Posterior vena cava (tissue), 2 donors: ENCODE measurements around the gene POU6F2. TPM values are rescaled to one million over a fixed set of nuclear protein-coding genes. Genes with fewer than 3 reads are reported as not detected.
"Not testable (repeated sequence)": the region's sequence is repeated elsewhere in the genome, so short reads cannot be mapped to it uniquely, and the experiment has no call there.

Experiments
- DNase-seq: peaks from one replicate; pipeline ENCODE4 v3.0.0-alpha.2; 2020; ENCODE audit warnings: low spot score
- intact Hi-C, 2 donors: fragments of 100-400 bp; cut with DNase I; formaldehyde crosslinking; loops; one replicate each; pipeline versions ENCODE4 v1.14.1 to v1.14.2; 2022 to 2023
- total RNA-seq, 2 donors: library from RNA; stranded (reverse); fragmentation: NEBNext Ultra II Directional; extraction: Animal tissue kit (Norgen Biotek cat#: 25700); gene quantifications; one replicate each; pipeline ENCODE4 v1.2.1, GENCODE V29; 2021
- donor health status: DM: yes; HTN: yes; CAD: no.
- donor health status: DM: yes; HTN: yes; CAD: no.

Gene POU6F2
- total RNA-seq, 2 donors from 2014 or later, result 0.19 to 0.69 TPM

DNA sequence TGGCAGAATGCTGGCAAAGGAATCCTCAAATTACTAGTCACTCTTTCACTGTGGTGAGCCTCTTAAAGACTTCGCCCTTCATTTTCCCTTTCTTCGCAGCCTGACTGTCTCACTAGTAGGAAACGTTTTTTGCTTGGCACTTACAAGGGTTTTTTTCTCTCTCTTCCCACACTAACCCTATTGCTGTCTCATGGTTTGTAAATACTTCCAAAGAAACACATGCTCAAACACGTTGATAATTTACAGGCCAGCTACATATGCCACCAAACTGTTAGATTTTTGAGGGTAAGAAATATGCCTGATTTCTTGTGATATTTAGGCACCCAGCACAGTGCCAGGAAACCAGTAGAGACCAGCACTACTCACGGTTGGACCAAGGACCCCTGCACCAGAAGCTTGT, 340.2 kb downstream of the POU6F2 start:
- intact Hi-C loops, result no loop called here
- DNase-seq, result no peak

DNA sequence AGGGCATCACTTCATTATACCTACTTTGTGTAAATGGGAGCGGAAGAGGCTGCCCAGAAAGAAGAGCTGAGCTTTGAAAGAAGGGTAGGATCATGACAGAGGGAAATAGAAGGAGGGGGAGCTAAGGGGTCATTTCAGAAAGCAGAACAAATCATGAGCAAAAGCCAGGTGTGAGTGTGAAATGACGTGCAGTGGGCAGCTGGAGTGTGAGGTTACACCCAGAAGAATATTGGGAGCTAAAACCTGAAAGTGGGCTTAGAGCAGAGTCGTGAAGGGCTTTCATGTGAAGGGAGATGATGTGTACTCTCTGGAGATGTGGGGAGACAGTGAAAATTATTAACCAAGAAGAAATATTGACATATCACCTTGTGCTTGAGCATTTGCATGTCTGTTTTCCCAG, 343.5 kb downstream of the POU6F2 start:
- DNase-seq, result no peak
- intact Hi-C loops, result no loop called here

DNA sequence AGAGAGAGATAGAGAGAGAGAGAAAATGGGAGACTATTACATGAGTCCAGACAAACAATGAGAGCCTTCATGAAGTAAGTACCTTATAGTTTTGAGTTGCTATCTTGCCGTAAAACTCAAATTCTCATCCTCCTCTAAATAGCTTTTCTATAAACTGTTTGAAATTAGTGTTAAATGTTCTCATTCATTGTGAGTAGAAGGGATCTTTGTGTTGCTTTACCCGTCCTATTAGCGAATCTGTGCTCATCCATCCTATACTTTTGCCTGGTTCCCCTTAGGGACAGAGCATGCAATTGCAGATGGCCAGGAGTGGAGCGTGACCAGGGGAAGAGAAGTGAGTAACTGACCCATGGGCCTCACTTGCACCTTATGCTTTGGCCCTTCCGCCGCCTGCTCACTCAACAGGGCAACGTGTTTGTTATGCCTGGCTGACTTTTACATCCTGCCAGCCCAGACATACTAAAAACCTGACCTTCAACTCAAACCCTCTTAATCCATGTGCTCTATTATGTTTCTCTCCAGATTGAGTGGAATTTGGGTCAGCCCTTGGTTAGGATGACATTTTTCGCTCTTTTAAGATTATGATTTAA, 344.3 kb downstream of the POU6F2 start:
- DNase-seq, result no peak
- intact Hi-C loops, result no loop called here

DNA sequence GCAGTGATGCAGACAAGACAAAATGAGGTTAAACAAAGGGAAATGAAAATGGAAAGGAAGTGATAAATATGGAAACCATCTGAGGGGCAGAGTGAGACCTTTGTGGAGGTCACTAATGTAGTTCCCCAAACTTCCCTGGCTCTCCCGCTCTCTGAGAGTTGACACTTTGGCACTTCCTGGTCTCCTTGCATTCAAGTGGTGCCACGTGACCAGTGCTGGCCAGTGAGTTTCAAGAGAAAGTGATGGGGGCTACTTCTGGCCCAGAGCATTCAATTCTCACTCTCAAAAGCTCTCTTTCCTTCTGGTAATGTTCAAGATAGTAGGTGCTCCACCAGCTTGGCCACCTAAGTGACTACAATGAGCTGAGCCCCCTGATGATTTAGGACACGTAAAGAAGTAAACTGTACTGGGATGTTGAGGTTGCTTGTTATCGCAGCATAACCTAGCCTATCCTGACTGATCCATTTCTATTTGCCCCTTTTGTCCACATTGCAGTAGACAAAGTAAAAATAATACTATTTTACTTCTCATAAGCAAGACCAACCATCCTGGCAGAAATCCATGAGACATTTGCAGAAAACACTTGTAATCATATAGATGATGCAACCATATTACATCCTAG, 346.5 kb downstream of the POU6F2 start:
- intact Hi-C loops, result loop anchor here in 1 of 2 donors (1.0 kb wide), 1 partner anchor 32 kb away; no protein-coding TSS in a partner anchor
- DNase-seq, result no peak

DNA sequence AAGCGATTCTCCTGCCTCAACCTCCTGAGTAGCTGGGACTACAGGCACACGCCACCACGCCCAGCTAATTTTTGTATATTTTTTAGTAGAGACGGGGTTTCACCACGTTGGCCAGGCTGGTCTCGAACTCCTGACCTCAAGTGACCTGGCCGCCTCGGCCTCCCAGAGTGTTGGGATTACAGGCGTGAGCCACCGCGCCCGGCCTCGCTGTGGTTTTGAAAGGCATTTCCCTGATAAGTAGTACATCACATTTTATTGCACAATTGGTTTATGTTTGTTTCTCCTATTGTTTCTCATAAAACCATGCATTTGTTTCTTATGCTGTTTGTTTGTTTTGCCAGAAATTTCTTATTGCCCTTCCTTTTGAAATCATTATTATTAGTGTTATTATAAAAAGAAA, 353.9 kb downstream of the POU6F2 start:
- DNase-seq, intact Hi-C loops: not testable (repeated sequence)

DNA sequence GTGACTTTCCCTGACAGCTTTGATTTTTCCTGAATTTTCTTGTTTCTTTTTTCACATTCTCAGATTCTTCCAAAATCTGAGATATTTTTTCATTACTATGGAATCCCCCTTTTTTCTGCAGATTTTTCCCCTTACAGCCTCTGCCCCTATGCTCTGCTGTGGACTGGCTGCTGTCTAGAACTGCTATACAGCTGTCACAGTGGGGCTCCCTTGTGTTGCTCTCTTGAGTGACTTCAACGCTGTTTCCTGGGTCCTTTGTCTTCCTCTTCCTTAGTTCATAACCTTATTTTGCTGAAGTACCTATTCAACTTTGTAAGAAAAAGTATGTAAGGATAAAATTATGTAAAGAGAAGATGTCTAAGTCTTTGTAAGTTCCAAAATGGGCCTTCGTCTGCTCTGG, 354.4 kb downstream of the POU6F2 start:
- intact Hi-C loops, result no loop called here
- no peak for DNase-seq

DNA sequence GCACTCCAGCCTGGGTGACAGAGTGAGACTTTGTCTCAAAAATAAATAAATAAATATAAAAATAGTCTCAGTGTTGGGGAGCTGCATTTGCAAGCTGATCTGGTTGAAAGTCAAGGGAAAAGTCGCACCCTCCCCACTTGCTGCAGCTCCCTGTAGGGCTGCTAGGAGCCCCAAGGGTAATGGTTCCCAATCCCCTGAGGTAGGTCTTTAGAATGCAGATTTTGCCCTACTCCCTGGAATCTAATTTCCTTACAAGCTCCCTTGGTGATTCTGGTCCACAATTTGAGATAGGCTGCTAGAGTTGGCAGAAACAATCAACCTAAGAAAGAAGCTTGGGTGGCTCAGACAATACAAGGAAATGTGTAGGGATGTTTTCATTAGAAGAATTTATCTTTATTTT, 356.0 kb downstream of the POU6F2 start:
- DNase-seq, result no peak
- intact Hi-C loops, result no loop called here

DNA sequence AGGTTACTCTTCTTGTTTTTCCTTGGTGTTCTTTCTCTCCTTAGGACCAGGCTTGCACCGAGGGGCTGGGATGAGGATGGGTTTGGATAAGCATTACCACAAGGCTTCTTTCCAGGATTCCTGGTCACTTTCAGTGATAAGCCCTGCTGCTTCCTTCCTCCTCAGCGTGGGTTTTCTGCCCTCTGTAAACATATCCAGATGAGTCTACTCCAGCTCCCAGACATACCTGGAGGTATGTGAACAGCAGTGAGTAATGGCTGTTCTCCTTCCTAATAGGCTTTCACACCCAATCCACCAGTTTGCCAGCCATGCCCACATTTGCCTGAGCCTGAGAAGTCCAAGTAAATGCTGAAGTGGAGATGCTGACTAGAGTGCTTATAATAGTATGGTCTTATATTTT, 358.7 kb downstream of the POU6F2 start:
- intact Hi-C loops, result no loop called here
- DNase-seq, result no peak

DNA sequence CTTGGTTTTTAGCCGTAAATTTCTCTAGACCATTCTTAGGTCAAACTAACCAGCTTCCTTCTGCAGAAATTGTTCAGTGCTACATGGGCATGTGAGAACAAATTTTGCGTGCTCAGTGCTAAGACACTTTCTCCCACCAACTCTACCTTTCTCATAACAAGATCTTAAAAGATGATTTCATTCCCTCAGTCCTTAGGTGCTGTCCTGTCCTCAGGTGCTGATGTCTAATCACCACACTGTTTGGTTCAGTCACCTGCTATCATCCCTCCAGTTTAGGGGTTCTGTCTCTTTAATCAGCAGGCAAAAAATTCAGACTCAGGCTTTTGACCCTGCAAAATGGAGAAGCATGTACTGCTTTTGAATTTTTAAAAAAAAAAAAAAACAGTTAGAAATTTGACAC, 361.0 kb downstream of the POU6F2 start:
- intact Hi-C loops, result loop anchor here in 1 of 2 donors (2.0 kb wide), 1 partner anchor 46 kb away; no protein-coding TSS in a partner anchor

DNA sequence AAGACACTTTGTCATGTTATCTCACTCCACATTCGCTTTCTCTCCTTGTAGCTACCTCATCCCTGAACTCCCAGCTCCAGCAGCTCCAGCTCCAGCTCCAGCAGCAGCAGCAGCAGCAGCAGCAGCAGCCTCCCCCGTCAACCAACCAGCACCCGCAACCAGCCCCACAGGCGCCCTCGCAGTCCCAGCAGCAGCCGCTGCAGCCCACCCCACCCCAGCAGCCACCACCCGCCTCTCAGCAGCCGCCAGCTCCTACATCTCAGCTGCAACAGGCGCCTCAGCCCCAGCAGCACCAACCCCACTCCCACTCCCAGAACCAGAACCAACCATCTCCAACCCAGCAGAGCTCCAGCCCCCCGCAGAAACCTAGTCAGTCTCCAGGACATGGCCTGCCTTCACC, 361.9 kb downstream of the POU6F2 start:
- DNase-seq, result no peak
- intact Hi-C loops, result loop anchor here in 1 of 2 donors (2.0 kb wide), 1 partner anchor 45 kb away; no protein-coding TSS in a partner anchor

More for the DNA sequence above, 361.0 kb downstream of the POU6F2 start:
- no peak for DNase-seq

DNA sequence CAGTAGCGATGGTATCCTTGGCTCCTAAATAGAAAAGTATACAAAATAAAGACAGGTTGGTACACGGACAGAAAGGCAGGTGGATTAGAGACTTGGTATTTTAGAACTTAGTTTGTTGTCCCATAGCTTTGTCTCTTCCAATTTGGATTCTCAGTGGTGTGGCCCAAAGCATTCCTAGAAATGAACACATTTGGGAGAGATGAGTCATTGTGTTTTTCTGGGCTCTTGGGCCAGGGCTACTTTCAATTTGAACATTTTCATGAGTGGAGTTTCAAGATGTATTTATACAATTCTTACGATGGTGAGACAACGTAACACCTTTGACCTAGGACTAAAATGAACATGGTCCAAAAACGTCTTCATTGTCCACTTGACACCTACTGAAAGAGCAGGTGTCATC, 363.4 kb downstream of the POU6F2 start:
- no peak for DNase-seq
- intact Hi-C loops, result no loop called here

DNA sequence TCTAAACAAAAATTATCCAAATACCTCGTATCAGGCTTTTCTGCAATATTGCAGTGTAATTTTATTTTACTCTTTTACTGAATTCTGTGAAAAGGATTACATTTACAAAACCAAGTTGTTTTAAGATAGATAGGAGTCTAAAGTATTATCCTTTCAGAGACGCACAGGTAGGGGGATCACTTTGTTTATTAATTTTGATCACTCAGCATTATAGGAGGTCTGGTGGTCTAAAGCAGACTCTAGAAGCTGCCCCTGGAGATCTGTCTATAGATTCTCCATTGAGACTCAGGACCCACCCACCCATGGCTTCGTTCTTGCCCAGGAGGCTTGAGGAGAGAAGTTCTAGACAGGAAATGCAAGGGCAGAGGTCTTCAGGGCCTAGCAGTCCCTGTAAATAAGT, 365.1 kb downstream of the POU6F2 start:
- no peak for DNase-seq
- intact Hi-C loops, result no loop called here

DNA sequence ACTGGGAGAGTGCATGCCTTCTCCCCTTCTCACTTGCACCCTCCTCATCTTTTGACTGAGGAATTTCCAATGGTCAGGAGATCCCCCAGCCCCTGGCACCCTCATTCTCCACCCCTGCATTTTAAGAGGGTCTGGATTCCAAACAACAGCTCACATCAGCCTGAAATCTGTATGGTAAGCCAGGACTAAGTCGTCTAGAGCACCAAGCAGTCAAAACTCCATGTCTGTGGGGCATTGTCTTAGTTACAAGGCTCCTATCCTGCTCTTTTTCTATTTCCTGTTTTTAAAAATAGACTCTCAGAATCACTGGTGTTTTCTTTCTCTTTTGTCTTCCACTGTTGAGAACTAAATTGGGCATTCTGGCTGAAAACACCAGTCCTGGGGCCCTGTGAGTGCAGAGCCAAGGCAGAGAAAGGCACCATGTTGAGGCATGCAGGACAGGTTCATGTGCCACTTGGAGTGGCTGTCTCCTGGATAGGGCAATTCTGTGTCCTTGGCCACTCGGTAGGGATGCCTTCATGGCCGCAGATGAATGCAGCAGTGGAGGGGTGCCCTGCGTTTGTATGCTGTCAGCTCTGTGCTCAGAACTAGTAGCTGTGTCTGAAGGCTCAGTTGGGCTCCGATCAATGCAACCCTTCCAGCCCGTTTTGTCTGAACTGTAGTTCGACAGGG, 371.9 kb downstream of the POU6F2 start:
- no peak for DNase-seq
- intact Hi-C loops, result no loop called here

DNA sequence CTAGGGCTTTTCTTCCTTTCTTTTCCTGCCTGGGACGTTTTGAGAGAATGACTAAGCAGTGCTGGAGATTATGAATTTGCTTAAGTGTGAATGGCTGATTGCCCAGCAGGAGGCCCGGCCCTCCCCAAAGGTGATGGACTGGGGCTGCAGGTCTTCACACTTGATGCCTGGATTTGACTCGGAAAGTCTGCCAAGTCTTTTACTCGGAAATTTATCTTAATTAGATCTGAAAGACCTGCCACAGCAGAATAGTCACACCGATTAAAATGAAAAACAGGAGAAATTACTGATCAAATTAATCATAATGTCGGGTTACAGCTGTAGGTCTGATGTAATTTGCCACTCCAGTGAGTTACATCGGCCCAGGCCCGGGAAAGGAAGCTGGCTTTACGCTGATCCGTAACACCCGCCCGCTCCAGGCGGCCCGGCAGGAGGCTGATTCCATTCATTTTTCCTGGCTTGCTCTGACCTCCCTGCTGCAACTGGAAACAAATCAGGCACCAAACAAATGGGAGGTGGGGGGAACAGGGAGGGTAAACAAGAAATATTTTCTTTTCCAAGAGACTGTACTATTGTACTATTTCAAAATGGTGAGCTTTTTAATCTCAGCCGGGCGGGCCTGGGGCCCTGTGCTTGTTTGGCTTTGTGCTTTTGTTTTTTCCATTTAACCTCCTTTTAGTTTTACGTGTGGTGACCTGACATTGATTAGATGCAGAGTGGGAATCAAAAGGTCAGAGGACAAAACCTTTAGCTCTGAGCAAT, 376.1 kb downstream of the POU6F2 start:
- no peak for DNase-seq

DNA sequence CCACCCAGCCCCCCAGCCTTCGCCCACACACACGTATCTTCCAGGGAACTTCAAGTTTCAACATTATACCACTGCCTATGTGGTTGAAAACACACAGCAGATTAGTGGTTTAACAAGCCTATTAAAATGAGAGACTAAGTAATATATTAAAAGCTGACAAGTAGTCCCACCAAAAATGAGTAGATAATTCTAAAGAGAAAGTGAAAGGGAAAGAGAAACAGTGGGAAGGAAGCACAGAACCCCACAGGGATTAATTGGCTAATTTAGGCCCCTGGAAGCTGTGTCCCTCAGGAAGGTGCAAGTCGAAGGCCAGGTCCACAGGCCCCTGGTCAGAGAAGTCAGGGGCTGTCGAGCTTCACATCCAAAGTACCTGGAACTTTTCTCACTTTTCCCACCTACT, 378.0 kb downstream of the POU6F2 start:
- intact Hi-C loops, result loop anchor here in 1 of 2 donors (1.0 kb wide), 1 partner anchor 31 kb away; no protein-coding TSS in a partner anchor
- DNase-seq, result no peak

More for the DNA sequence above, 376.1 kb downstream of the POU6F2 start:
- intact Hi-C loops, result no loop called here

DNA sequence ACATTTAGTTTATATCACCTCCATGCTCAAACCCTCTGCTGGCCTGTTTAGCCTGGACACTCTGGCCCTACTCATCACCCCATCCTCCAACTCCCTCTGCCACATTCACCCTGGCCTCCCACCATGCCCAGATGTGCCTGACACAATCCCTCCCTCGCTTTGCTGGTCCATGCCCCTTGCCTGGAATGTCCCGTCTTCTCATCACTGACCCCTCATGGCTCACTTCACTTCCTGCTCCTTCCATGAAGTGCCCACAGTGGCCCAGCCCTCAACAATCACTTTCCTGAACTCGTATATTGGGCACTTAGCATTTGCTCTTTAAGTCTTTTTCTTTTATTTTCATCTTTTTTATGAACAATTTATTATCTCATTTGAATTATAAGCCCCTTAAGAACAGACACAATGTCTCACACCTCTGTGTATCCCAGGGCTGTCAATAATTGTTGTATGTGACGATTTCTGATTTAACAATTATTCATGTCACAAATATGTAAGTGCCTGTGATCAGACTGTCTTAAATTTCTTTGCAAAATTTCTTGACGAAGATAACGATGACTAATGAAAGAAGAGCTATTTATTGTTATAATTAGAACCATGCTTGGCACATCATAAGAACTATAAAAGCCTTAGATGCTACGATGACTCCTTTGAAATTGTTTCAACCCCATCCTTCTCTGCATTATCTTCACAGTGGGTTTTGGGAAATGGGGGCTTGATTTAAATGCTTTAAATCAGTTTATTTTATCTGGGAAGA, 378.6 kb downstream of the POU6F2 start:
- intact Hi-C loops, result loop anchor here in 1 of 2 donors (1.0 kb wide), 1 partner anchor 32 kb away; no protein-coding TSS in a partner anchor
- DNase-seq, result no peak

DNA sequence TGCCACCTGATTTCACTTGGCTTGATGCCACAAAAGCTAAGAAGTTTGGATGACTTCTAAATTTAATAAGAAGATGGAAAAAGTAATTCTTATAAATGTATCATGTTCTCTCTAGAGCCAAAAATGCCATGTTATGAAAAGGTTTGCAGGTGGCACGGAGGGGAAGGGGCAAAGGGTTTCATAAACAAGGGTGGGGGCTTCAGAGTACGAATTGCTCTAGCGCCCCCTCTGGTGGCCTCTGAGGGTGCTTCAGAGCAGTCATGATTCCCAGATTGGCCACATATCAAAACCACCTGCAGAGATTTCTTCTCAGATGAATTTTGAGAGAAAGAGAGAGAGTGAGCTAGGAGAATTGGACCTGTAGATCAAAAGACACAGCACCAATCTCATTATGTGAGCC, 379.9 kb downstream of the POU6F2 start:
- intact Hi-C loops, result no loop called here

DNA sequence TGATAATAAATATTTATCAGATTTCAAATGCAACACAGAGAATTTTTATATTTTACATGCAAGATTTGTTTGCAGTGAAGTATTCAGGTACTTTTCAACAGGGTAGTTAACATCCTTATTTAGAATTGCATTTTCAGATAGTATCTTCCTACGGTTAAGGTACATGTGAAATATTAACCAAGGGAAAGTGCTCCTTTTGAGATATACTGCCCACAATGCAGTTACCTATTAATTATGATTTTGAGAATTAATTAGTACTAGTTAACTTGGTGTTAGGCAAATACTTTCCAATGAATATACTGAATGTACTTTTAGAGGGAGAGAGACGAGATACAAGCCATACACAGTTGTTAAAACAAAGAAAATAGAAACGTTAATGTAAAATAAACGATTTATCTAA, 382.3 kb downstream of the POU6F2 start:
- DNase-seq, result no peak
- intact Hi-C loops, result no loop called here

More for the DNA sequence above, 379.9 kb downstream of the POU6F2 start:
- no peak for DNase-seq

DNA sequence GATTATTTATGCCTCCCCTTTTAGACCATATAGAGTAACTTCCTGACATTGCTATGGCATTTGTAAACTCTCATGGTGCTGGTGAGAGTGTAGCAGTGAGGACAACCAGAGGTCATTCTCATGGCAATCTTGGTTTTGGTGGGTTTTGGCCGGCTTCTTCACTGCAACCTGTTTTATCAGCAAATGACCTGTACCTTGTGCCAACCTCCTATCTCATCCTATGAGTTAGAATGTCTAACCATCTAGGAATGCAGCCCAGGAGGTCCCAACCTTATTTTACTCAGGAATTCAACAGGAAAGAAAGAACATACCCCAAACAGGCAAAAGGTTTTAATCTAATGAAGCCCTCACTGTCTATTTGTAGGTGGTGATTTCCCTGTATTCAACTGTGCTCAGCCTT, 383.1 kb downstream of the POU6F2 start:
- DNase-seq, result no peak
- intact Hi-C loops, result no loop called here
